GM18861 (cell line): ENCODE results near the gene INPP1.
"Not testable (repeated sequence)": the region's sequence is repeated elsewhere in the genome, so short reads cannot be mapped to it uniquely, and the experiment has no call there.

Source experiments
- ATAC-seq: cut with Tn5 transposase; IDR thresholded peaks from one replicate; pipeline ENCODE4 v1.9.1; 2021; ENCODE audit not compliant: unreplicated experiment

INPP1 gene

GRCh38 chr2:190343536-190344275 is at the start of gene INPP1:
TSS of gene INPP1 (plus strand) at chr2:190343589. CDS start at chr2:190360103, 16,514 bp downstream.
- ATAC-seq: peak; percentile 32

- not testable (repeated sequence) for ATAC-seq
Observed at GRCh38 chr2:190297880-190298279, 45.5 kb upstream of the INPP1 start.

GRCh38 chr2:190301032-190301431 is 42.4 kb upstream of the INPP1 start:
- ATAC-seq: no peak

- no peak for ATAC-seq
Observed at GRCh38 chr2:190302052-190302451, 41.3 kb upstream of the INPP1 start.

DNA sequence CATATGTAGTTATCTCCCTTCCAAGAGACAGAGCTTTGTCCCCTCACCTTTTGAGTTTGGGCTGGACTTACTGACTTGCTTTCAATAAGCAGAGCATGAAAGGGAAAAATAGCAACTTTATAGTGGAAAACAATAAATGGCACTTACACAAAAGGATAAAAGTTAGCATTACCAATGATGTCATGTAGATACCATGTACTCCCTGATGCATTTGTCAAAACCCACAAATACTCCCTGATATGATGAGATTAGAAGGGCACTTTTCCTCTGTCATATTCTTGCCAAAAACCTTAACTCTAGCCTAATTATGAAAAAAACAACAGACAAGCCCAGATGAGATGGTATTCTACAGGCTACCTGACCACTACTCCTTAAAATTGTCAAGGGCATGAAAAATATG is 39.7 kb upstream of the INPP1 start:
- no peak for ATAC-seq

DNA sequence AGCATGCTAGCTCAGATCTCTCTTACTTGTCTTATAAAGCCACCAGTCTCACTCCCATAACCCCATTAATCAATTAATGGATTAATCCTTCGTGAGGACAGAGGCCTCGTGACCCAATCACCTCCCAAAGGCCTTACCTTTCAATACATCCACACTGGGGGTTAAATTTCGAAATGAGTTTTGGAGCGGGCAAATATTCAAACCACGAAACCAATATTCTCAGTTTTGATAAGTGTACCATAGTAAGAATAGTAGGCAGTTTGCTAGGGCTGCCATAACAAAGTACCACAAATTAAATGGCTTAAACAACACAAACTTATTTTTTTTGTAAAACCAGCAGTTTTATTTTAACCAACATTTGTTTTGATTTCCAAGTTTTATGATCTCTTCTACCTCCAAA is 39.0 kb upstream of the INPP1 start:
- no peak for ATAC-seq

- no peak for ATAC-seq
Observed at GRCh38 chr2:190308031-190308430, 35.4 kb upstream of the INPP1 start.

DNA sequence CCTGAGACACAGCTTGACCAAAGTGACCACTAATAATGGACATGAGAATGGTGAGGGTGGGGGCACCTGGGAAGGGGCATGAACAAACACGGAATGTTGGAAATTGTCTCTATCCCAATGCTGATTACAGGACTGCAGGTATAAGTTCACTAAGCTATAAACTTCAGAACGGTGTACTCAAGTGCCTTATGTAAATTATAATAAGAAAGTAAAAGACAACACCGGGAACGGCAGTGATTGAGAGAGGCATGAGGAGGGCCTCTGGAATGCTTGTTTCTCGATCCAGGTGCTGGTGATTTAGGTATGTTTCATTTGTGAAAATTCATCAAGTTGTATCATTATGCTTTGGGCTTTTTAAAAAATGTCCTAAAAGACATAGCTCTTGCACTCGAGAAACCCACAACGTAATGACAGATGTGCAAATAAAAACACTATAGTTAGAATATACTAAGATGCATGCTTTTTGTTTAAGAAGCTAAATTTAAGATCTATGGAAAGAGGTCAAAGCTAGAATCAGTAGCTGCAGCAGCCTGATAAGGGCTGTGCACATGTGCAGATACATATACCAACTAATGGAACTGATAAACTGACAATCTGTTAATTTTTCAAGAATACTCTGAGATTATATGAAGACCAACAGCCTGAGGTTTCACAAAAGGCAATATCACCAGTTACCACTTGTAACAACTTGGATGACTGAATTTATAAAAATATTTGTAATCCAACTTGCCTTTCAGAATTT is 31.3 kb upstream of the INPP1 start:
- ATAC-seq: no peak

DNA sequence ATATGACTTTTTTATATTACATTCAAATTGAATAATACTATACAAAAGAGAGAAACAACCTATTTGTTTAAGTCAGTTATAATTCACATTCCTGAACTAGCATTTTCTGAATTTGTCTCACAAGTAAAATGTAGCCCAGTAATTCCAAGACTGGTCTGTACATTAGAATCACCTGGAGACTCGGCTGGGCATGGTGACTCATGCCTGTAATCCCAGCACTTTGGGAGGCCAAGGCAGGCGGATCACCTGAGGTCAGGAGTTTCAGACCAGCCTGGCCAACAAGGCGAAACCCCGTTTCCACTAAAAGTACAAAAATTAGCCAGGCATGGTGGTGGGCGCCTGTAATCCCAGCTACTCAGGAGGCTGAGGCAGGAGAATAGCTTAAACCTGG is 30.8 kb upstream of the INPP1 start:
- not testable (repeated sequence) for ATAC-seq

GRCh38 chr2:190313880-190314279 is 29.5 kb upstream of the INPP1 start:
- ATAC-seq: no peak

- ATAC-seq: no peak
Observed at GRCh38 chr2:190315273-190315672, 28.1 kb upstream of the INPP1 start.

- ATAC-seq: no peak
Observed at GRCh38 chr2:190318514-190318913, 24.9 kb upstream of the INPP1 start.

DNA sequence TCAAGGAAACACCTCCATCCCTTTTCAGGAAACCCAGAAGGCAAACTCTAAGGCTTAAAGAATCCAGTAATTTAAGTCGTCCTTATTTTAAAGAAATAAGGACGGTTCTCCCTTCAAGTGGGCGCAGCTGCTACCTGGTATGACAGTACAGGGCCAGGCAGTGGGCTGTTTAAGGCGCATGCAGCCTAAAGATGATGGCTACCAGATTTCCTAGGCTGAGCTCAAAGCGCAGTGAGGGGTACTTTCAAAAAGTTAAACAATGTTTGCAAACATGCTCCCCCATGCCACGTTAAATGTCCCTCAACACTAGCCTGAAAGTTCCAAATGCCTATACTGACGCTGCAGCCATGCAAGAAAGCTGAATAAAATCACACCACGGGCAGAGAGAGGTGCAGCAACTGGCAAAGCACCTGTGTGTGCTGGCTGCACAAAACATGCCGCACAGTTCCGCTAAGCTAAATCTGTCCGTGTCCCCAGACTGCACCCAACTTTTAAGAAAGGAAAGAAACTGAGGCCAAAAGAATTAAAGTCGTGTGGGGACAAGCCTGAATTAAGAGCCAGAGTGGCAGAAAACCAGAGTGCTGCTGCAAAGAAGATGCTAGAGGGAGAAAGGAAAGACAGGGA is 24.3 kb upstream of the INPP1 start:
- no peak for ATAC-seq

GRCh38 chr2:190319555-190320498 is 23.6 kb upstream of the INPP1 start, which contains the start of gene HIBCH:
TSS of gene HIBCH (minus strand) at chr2:190319826. CDS start at chr2:190319750, 76 bp downstream.
- peak; percentile 85 for ATAC-seq

- no peak for ATAC-seq
Observed at GRCh38 chr2:190320696-190321095, 22.7 kb upstream of the INPP1 start.

DNA sequence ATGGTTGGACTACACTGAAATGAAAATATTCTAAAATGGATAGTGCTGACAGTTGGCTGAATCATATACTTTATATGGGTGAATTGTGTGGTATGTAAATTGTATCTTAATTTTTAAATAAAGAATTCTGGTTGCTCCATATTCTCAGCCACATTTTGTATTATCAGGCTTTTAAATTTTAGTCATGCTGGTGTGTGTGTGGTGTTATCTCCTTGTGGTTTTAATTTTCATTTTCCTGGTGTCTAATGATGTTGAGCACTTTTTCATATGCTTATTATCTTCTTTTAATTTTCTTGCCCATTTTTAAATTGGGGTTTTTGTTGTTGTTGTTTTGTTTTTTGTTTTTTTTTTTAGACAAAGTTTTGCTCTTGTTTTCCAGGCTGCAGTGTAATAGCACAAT is 20.0 kb upstream of the INPP1 start:
- no peak for ATAC-seq

DNA sequence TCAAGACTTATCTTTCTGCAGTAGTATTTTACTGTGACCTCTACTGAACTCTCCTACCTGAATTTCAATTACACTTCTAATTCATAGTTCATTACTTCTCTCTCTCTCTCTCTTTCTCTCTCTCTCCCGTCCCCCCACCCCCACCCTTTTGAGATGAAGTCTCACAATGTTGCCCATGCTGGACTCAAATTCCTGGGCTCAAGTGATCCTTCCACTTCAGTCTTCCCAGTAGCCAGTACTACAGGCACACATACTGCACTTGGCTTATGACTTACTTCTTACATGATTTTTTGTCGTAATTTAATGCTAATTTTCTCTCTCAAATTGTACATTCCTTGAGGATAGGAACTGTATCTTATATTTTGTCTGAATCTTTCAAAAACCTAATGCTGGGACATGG is 17.8 kb upstream of the INPP1 start:
- no peak for ATAC-seq

GRCh38 chr2:190327867-190328572 is 15.4 kb upstream of the INPP1 start:
- no peak for ATAC-seq

DNA sequence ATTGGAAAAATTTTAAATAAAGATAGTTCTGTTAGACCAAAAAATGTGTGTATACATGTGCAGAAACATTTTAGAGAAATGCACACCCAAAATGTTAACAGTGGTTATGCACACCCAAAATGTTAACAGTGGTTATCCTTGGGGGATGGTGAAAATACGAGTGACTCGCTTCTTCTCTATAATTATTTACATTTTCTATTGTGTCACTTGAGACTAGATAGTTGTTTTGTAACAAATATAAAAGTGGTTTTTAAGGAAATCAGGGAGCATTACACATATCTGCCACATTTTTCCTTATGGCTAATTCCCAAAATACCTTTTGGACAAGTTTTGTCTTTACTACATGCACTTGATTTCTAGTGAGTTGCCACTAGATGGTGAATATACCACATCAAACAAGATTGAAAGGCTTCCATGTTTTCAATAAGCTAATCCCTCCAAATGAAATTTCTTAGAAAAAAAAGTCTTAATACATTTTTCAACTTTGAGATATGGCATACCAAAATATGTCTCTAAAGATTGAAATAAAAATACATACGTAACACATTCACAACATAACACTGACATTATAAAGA is 14.7 kb upstream of the INPP1 start:
- ATAC-seq: no peak

DNA sequence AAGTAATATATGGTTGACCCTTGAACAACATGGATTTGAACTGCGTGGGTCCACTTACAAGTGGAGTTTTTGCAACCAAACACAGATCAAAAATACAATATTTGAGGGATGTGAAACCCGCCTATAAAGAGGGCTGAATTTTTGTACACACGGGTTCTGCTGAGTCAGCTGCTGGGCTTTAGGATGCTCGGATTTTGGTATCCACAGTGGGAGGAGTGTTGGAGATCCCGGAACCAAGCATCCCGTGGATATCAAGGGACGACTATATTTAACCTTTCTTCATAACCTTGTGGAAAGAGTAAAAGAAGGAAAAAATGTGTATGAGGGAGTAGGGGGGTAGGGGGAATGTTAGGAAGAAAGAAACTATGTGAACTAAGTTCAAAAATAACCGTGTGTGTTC is 10.0 kb upstream of the INPP1 start:
- ATAC-seq: no peak
